Measurements from ENCODE around the gene KAT6B.
"Not testable (repeated sequence)": the region's sequence is repeated elsewhere in the genome, so short reads cannot be mapped to it uniquely, and the experiment has no call there.

The KAT6B gene

DNA sequence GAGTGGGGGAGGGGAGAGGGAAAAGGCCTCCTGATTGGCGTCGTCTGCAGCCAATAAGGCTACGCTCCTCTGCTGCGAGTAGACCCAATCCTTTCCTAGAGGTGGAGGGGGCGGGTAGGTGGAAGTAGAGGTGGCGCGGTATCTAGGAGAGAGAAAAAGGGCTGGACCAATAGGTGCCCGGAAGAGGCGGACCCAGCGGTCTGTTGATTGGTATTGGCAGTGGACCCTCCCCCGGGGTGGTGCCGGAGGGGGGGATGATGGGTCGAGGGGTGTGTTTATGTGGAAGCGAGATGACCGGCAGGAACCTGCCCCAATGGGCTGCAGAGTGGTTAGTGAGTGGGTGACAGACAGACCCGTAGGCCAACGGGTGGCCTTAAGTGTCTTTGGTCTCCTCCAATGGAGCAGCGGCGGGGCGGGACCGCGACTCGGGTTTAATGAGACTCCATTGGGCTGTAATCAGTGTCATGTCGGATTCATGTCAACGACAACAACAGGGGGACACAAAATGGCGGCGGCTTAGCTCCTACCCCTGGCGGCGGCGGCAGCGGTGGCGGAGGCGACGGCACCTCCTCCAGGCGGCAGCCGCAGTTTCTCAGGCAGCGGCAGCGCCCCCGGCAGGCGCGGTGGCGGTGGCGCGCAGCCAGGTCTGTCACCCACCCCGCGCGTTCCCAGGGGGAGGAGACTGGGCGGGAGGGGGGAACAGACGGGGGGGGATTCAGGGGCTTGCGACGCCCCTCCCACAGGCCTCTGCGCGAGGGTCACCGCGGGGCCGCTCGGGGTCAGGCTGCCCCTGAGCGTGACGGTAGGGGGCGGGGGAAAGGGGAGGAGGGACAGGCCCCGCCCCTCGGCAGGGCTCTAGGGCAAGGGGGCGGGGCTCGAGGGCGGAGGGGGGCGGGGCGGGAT, at the start of gene KAT6B (continued):
- TF ChIP-seq, protein P1, sequence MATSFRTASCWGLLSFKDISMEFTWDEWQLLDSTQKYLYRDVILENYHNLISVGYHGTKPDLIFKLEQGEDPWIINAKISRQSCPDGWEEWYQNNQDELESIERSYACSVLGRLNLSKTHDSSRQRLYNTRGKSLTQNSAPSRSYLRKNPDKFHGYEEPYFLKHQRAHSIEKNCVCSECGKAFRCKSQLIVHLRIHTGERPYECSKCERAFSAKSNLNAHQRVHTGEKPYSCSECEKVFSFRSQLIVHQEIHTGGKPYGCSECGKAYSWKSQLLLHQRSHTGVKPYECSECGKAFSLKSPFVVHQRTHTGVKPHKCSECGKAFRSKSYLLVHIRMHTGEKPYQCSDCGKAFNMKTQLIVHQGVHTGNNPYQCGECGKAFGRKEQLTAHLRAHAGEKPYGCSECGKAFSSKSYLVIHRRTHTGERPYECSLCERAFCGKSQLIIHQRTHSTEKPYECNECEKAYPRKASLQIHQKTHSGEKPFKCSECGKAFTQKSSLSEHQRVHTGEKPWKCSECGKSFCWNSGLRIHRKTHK (tag by site-specific recombination; IDR thresholded peaks at IDR 0.05) = no peak
- no peak; the same call in 1 of the 2 replicates for TF ChIP-seq ZSCAN30 (tag by site-specific recombination; IDR thresholded peaks at IDR 0.05)

GRCh38 chr10:74778436-74779094, 47.8 kb upstream of the KAT6B start:
- POLR2A ChIA-PET = no interaction called here
- no peak overlapping the region for H3K27ac ChIP-seq (ENCODE audit: extremely low read depth, low read depth, low read length)
- TF ChIP-seq TRIM28 (IDR thresholded peaks at IDR 0.05; ENCODE audit: borderline replicate concordance, low read length) (peak; percentile 94; the same call in 1 of the 2 replicates), KLF8 (tag by site-specific recombination; IDR thresholded peaks at IDR 0.05) (no peak), ZNF621 (tag by site-specific recombination; IDR thresholded peaks at IDR 0.05) (no peak), ZNF677 (tag by site-specific recombination; IDR thresholded peaks at IDR 0.05) (no peak), SETDB1 (IDR thresholded peaks at IDR 0.05; ENCODE audit: insufficient read length, low read length) (peak; percentile 16), ZIC2 (tag by site-specific recombination; IDR thresholded peaks at IDR 0.05) (no peak)
- no peaks in the 10 kb centered on the region for H3K36me3 ChIP-seq (ENCODE audit: control insufficient read depth in 2 of 2, insufficient read depth in 1 of 2, low read length in 2 of 2)
- CTCF ChIA-PET = interaction anchor here (0.8 to 1.4 kb wide), 2 partner anchors 8 to 42 kb away, joined by 3 to 6 read pairs; no protein-coding TSS in a partner anchor
- H3K4me3 ChIP-seq (ENCODE audit: low read depth, low read length) = no peak overlapping the region
- no peaks in the 10 kb centered on the region for H3K9me3 ChIP-seq (ENCODE audit: control insufficient read depth, insufficient read depth, low read depth, low read length)
- no peaks in the 10 kb centered on the region for H3K4me1 ChIP-seq (ENCODE audit: control insufficient read depth, insufficient read depth, low read length)

GRCh38 chr10:74781870-74782269, 44.5 kb upstream of the KAT6B start:
- H3K4me3 ChIP-seq (ENCODE audit: low read depth, low read length); H3K4me1 ChIP-seq (ENCODE audit: control insufficient read depth, insufficient read depth, low read length); POLR2A ChIA-PET; H3K9me3 ChIP-seq (ENCODE audit: control insufficient read depth, insufficient read depth, low read depth, low read length); H3K36me3 ChIP-seq (ENCODE audit: control insufficient read depth in 2 of 2, insufficient read depth in 1 of 2, low read length in 2 of 2); H3K27ac ChIP-seq (ENCODE audit: extremely low read depth, low read depth, low read length): not testable (repeated sequence)
- CTCF ChIA-PET = interaction anchor here (0.6 kb wide), 2 partner anchors 40 to 317 kb away, joined by 3 read pairs; a partner anchor contains a TSS

DNA sequence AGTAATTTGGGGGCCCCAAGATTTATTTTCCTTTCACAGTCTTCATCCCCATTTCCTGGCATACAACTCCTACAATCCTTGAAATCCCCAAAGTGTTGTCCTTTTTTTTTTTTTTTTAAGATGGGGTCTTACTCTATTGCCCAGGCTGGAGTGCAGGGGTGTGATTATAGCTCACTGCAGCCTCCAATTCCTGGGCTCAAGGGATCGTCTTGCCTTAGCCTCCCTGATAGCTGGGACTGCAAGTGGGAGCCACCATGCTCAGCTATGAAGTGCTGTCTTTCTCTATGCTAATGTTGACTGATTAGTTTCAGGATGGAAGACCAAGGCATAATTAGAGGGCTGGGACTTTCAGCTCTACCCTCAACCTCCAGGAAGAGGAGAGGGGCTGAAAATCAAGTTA, 41.9 kb upstream of the KAT6B start:
- H3K27ac ChIP-seq (ENCODE audit: extremely low read depth, low read depth, low read length) = no peak overlapping the region
- CTCF ChIA-PET = no interaction called here
- H3K9me3 ChIP-seq (ENCODE audit: control insufficient read depth, insufficient read depth, low read depth, low read length) = no peaks in the 10 kb centered on the region
- H3K4me3 ChIP-seq (ENCODE audit: low read depth, low read length) = no peak overlapping the region
- POLR2A ChIA-PET = no interaction called here
- TF ChIP-seq, protein P2, sequence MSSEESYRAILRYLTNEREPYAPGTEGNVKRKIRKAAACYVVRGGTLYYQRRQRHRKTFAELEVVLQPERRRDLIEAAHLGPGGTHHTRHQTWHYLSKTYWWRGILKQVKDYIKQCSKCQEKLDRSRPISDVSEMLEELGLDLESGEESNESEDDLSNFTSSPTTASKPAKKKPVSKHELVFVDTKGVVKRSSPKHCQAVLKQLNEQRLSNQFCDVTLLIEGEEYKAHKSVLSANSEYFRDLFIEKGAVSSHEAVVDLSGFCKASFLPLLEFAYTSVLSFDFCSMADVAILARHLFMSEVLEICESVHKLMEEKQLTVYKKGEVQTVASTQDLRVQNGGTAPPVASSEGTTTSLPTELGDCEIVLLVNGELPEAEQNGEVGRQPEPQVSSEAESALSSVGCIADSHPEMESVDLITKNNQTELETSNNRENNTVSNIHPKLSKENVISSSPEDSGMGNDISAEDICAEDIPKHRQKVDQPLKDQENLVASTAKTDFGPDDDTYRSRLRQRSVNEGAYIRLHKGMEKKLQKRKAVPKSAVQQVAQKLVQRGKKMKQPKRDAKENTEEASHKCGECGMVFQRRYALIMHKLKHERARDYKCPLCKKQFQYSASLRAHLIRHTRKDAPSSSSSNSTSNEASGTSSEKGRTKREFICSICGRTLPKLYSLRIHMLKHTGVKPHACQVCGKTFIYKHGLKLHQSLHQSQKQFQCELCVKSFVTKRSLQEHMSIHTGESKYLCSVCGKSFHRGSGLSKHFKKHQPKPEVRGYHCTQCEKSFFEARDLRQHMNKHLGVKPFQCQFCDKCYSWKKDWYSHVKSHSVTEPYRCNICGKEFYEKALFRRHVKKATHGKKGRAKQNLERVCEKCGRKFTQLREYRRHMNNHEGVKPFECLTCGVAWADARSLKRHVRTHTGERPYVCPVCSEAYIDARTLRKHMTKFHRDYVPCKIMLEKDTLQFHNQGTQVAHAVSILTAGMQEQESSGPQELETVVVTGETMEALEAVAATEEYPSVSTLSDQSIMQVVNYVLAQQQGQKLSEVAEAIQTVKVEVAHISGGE (tag by site-specific recombination; conservative IDR thresholded peaks at IDR 0.05; ENCODE audit: low read depth) = no peak
- TF ChIP-seq ZNF585B (tag by site-specific recombination; IDR thresholded peaks at IDR 0.05) (no peak), ZNF560 (tag by site-specific recombination; IDR thresholded peaks at IDR 0.05; ENCODE audit: borderline replicate concordance) (no peak), ZFP37 (tag by site-specific recombination; IDR thresholded peaks at IDR 0.05) (no peak), MZF1 (tag by site-specific recombination; IDR thresholded peaks at IDR 0.05; ENCODE audit: borderline replicate concordance) (no peak), ZNF777 (tag by site-specific recombination; IDR thresholded peaks at IDR 0.05; ENCODE audit: borderline replicate concordance) (no peak), ZNF23 (tag by site-specific recombination; IDR thresholded peaks at IDR 0.05; ENCODE audit: borderline replicate concordance) (no peak), ZNF121 (tag by site-specific recombination; IDR thresholded peaks at IDR 0.05) (peak; percentile 70; the same call in 1 of the 2 replicates), REST (tag by site-specific recombination; IDR thresholded peaks at IDR 0.05) (no peak)
- no peaks in the 10 kb centered on the region for H3K36me3 ChIP-seq (ENCODE audit: control insufficient read depth in 2 of 2, insufficient read depth in 1 of 2, low read length in 2 of 2)
- no peaks in the 10 kb centered on the region for H3K4me1 ChIP-seq (ENCODE audit: control insufficient read depth, insufficient read depth, low read length)

Data from HEK293 (cell line).